Panc1 (cell line): ENCODE measurements around the gene NOC2L. TPM values are rescaled to one million over a fixed set of nuclear protein-coding genes. Genes with fewer than 3 reads are reported as not detected.
A peak's percentile ranks its signal among the peaks of the same experiment; 100 is the strongest.

Source experiments
- ATAC-seq: fragments of 200-7000 bp; cut with Tn5 transposase; 2 replicates; pipeline ENCODE4 v1.9.1; 2020; ENCODE audit warnings: mild to moderate bottlenecking, moderate library complexity
- BruUV-seq: library from RNA; stranded (reverse); fragments of 400-500 nt; replicated peaks from 2 replicates; lab custom pipeline; 2021; lab: Mats Ljungman, UMichigan
- CTCF ChIA-PET: fragments of 300-600 bp; sonication (Branson Sonifier 250); formaldehyde crosslinking; loops from one replicate; lab custom pipeline; 2022; ENCODE audit warnings: antibody characterized with exemption; lab: Charles Lee
- POLR2A ChIA-PET: fragments of 300-600 bp; sonication (Branson Sonifier 250); formaldehyde crosslinking; loops from one replicate; lab custom pipeline; 2022; ENCODE audit warnings: antibody characterized with exemption; lab: Charles Lee
- DNase-seq: peaks from one replicate; pipeline ENCODE4 v3.0.0-alpha.2; 2010; ENCODE audit warnings: low read depth, low spot score
- H3K27ac ChIP-seq: 2 replicates; pipeline ENCODE4 v1.5.1; 2011; ENCODE audit warnings: mild to moderate bottlenecking, low read length, inconsistent platforms
- H3K27me3 ChIP-seq: fragments of 200-500 bp; sonication (Bioruptor generic); 2 replicates; pipeline ENCODE4 v1.6.0; 2014; ENCODE audit warnings: low read length, inconsistent platforms; ENCODE audit not compliant: control insufficient read depth, insufficient read depth
- H3K36me3 ChIP-seq: fragments of 200-500 bp; sonication (Bioruptor generic); 2 replicates; pipeline ENCODE4 v1.5.1; 2014; ENCODE audit warnings: inconsistent platforms, mild to moderate bottlenecking, low read length, moderate library complexity; ENCODE audit not compliant: control insufficient read depth, insufficient read depth
- H3K4me1 ChIP-seq: 2 replicates; pipeline ENCODE4 v1.5.1; 2011; ENCODE audit warnings: inconsistent platforms, mild to moderate bottlenecking, low read length, moderate library complexity; ENCODE audit not compliant: control insufficient read depth, insufficient read depth
- H3K4me3 ChIP-seq, 2 experiments: 2 replicates each; pipeline ENCODE4 v1.5.1; 2011 to 2012; ENCODE audit warnings: low read depth in 2 of 2, low read length in 2 of 2, mild to moderate bottlenecking in 2 of 2, inconsistent platforms in 1 of 2, moderate library complexity in 1 of 2
- H3K9me3 ChIP-seq: fragments of 200-500 bp; sonication (Bioruptor generic); 2 replicates; pipeline ENCODE4 v1.5.1; 2014; ENCODE audit warnings: low read depth, mild to moderate bottlenecking, inconsistent platforms, low read length, moderate library complexity; ENCODE audit not compliant: control insufficient read depth, insufficient read depth
- POLR2AphosphoS5 ChIP-seq: IDR thresholded peaks from 2 replicates; pipeline ENCODE4 v1.6.1; 2012; ENCODE audit warnings: mild to moderate bottlenecking, low read depth, low read length, moderate library complexity
- SIN3A ChIP-seq: IDR thresholded peaks from 2 replicates; pipeline ENCODE4 v1.6.1; 2012; ENCODE audit warnings: low read depth, mild to moderate bottlenecking, low read length, moderate library complexity, borderline replicate concordance; ENCODE audit not compliant: insufficient read depth
- TCF7L2 ChIP-seq: IDR thresholded peaks from 2 replicates; pipeline ENCODE4 v1.6.1; 2011; ENCODE audit warnings: mild to moderate bottlenecking, low read depth, low read length, inconsistent platforms
- in situ Hi-C: cut with HindIII; loops from 2 replicates; pipeline ENCODE4 v1.10.0; 2016; ENCODE audit warnings: low sequenced_read_pairs, low pct_unique_long_range_greater_than_20kb
- intact Hi-C: fragments of 100-400 bp; cut with micrococcal nuclease; formaldehyde crosslinking; loops from one replicate; pipeline ENCODE4 v1.10.0; 2022; ENCODE audit not compliant: unreplicated experiment
- total RNA-seq: library from RNA; stranded (reverse); gene quantifications from one replicate; pipeline ENCODE4 v1.2.1, GENCODE V29; 2021; ENCODE audit not compliant: unreplicated experiment
- TF ChIP-seq, protein P1 (sequence below): fragments of 450-650 bp; IDR thresholded peaks from 2 replicates; pipeline ENCODE4 v1.5.1; 2017; ENCODE audit warnings: mild to moderate bottlenecking
- TF ChIP-seq, protein P2 (sequence below), 2 experiments: IDR thresholded peaks; 2 replicates each; pipeline ENCODE4 v1.6.1; 2011 to 2012; ENCODE audit warnings: low read depth in 2 of 2, control low read depth in 1 of 2, low read length in 1 of 2, mild to moderate bottlenecking in 1 of 2, moderate library complexity in 1 of 2; ENCODE audit not compliant: insufficient read depth in 1 of 2

Gene NOC2L
- total RNA-seq, 1 experiment from 2014 or later, result 193 TPM

DNA sequence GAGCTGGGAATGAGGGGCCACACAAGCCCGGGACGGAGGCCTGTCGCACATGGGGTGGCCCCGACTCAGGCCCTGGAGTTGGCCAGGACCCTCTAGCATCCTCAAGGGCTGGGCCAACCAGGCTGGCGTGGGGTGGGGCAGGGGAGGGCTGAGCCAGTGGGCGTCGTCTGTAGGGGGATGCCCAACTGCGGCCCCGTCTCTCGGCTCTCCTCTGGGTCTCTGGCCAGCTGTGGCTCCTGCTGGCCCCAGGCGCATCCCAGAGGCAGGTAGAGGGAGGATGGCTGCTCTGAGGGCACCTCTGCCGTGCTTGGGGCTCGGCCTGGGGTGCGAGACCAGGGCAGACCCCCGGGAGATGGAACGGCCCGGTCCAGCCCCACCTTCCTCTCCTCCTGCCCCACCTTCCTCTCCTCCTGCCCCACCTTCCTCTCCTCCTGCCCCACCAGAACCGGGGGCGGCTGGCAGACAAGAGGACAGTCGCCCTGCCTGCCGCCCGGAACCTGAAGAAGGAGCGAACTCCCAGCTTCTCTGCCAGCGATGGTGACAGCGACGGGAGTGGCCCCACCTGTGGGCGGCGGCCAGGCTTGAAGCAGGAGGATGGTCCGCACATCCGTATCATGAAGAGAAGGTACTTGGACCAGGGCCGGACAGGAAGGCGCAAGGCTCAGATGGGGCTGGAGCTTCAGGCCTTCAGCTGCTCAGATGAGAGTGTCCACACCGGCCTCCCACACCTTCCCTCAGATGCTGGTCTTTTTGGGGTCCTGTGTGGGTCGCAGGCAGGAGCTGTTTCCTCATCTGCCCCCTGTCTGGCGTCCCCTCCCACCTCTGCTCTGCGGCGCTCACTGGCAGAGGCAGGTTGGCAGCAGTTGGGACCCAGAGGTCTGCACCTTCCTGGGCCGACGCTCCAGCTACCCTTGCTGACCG, 29.1 kb downstream of the NOC2L start:
- DNase-seq (no peak), ATAC-seq (no peak)
- ChIA-PET CTCF (no interaction called here), POLR2A (interaction anchor here (0.6 to 0.9 kb wide), 2 partner anchors 12 to 171 kb away, joined by 3 to 4 read pairs; no protein-coding TSS in a partner anchor)
- no peak for TF ChIP-seq SIN3A
- TF ChIP-seq TCF7L2, result no peak
- TF ChIP-seq, protein P1, sequence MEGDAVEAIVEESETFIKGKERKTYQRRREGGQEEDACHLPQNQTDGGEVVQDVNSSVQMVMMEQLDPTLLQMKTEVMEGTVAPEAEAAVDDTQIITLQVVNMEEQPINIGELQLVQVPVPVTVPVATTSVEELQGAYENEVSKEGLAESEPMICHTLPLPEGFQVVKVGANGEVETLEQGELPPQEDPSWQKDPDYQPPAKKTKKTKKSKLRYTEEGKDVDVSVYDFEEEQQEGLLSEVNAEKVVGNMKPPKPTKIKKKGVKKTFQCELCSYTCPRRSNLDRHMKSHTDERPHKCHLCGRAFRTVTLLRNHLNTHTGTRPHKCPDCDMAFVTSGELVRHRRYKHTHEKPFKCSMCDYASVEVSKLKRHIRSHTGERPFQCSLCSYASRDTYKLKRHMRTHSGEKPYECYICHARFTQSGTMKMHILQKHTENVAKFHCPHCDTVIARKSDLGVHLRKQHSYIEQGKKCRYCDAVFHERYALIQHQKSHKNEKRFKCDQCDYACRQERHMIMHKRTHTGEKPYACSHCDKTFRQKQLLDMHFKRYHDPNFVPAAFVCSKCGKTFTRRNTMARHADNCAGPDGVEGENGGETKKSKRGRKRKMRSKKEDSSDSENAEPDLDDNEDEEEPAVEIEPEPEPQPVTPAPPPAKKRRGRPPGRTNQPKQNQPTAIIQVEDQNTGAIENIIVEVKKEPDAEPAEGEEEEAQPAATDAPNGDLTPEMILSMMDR, result no peak
- TF ChIP-seq, protein P2, sequence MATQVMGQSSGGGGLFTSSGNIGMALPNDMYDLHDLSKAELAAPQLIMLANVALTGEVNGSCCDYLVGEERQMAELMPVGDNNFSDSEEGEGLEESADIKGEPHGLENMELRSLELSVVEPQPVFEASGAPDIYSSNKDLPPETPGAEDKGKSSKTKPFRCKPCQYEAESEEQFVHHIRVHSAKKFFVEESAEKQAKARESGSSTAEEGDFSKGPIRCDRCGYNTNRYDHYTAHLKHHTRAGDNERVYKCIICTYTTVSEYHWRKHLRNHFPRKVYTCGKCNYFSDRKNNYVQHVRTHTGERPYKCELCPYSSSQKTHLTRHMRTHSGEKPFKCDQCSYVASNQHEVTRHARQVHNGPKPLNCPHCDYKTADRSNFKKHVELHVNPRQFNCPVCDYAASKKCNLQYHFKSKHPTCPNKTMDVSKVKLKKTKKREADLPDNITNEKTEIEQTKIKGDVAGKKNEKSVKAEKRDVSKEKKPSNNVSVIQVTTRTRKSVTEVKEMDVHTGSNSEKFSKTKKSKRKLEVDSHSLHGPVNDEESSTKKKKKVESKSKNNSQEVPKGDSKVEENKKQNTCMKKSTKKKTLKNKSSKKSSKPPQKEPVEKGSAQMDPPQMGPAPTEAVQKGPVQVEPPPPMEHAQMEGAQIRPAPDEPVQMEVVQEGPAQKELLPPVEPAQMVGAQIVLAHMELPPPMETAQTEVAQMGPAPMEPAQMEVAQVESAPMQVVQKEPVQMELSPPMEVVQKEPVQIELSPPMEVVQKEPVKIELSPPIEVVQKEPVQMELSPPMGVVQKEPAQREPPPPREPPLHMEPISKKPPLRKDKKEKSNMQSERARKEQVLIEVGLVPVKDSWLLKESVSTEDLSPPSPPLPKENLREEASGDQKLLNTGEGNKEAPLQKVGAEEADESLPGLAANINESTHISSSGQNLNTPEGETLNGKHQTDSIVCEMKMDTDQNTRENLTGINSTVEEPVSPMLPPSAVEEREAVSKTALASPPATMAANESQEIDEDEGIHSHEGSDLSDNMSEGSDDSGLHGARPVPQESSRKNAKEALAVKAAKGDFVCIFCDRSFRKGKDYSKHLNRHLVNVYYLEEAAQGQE (IDR thresholded peaks at IDR 0.05; ENCODE audit: insufficient read depth in 1 of 2, low read depth in 2 of 2, low read length in 1 of 2), result no peak
- no peak for TF ChIP-seq POLR2AphosphoS5
- no peak overlapping the region for H3K4me3 ChIP-seq
- no TSS peak for BruUV-seq
- intact Hi-C loops, result no loop called here
- no peak overlapping the region for H3K27ac ChIP-seq
- in situ Hi-C loops, result no loop called here
- H3K9me3 ChIP-seq, result no peaks in the 10 kb centered on the region
- H3K27me3 ChIP-seq, result no peaks in the 10 kb centered on the region
- H3K4me1 ChIP-seq, result peaks cover 46% of the 10 kb centered on the region
- no peaks in the 10 kb centered on the region for H3K36me3 ChIP-seq

DNA sequence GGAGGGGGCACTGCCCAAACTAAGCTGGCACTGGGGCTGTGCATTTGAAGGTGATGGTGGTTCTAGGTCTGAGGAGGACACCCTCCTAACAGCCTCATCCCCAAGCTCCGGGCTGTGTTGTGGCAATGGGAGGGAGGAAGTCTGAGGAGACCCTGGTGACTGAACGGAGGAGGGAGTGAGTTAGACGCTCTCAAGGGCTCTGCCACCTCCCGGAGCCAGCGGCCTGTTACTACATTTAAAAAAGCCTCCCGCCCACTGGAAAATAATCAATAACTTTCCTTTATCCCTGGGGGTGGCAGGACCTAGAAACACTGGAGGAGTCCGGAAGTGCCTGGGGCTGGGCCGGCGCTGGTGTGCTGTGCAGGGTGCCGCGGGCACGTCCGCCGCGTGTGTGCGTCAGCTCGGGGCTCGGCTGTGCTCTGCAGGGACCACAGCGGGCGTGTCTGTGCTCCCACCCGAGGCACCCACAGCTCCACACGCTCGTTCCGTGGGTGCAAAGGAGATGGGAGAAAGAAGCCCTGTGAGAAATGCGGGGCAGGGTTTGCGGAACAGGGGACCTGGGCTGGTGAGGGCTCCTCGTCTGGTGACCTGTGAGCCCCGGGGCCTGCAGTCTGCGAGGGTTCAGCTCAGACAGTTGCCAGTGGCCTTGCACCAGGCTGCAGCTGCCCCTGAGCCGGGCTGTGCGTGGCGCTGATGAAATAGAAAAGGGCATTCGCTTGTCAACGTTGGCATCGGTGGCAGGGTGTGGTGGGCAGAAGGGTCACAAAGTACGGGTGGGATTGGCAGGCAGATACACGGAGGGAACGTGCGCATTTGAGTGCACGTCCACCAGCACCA, 30.0 kb downstream of the NOC2L start:
- no peak overlapping the region for H3K4me3 ChIP-seq
- TF ChIP-seq TCF7L2 (no peak), SIN3A (no peak), POLR2AphosphoS5 (no peak)
- TF ChIP-seq, protein P2 (IDR thresholded peaks at IDR 0.05; ENCODE audit: insufficient read depth in 1 of 2, low read depth in 2 of 2, low read length in 1 of 2), result no peak
- TF ChIP-seq, protein P1, result no peak
- intact Hi-C loops (no loop called here), in situ Hi-C loops (no loop called here)
- DNase-seq (no peak), ATAC-seq (no peak)
- no peak overlapping the region; the same call in 1 of the 2 replicates for H3K27ac ChIP-seq
- no peaks in the 10 kb centered on the region for H3K36me3 ChIP-seq
- ChIA-PET CTCF (no interaction called here), POLR2A (interaction anchor here (0.6 kb wide), 1 partner anchor 14 kb away, joined by 9 read pairs; no protein-coding TSS in a partner anchor)
- H3K27me3 ChIP-seq, result no peaks in the 10 kb centered on the region
- H3K4me1 ChIP-seq, result peaks cover 46% of the 10 kb centered on the region
- TSS peak; percentile 35 for BruUV-seq
- no peaks in the 10 kb centered on the region for H3K9me3 ChIP-seq
